ENCODE data around the gene GINS1.

Gene GINS1

GRCh38 chr20:25390538-25391528, 16.6 kb upstream of the GINS1 start, which contains the start of gene ABHD12:
Gene ABHD12, minus strand, starts transcription at chr20:25390835. Its CDS starts 132 bp downstream, at chr20:25390703.
- peak within 1 kb of the TSS; percentile 89 for H3K4me3 ChIP-seq (ENCODE audit: low read depth, low read length)
- DNase-seq (ENCODE audit: low read depth), result peak; percentile 97
- no peak for TF ChIP-seq CTCF (conservative IDR thresholded peaks at IDR 0.05; ENCODE audit: low read depth, low read length)

GRCh38 chr20:25394276-25394675, 13.2 kb upstream of the GINS1 start:
- no peak for DNase-seq (ENCODE audit: low read depth)
- H3K4me3 ChIP-seq (ENCODE audit: low read depth, low read length), result no peak overlapping the region
- no peak for TF ChIP-seq CTCF (conservative IDR thresholded peaks at IDR 0.05; ENCODE audit: low read depth, low read length)

DNA sequence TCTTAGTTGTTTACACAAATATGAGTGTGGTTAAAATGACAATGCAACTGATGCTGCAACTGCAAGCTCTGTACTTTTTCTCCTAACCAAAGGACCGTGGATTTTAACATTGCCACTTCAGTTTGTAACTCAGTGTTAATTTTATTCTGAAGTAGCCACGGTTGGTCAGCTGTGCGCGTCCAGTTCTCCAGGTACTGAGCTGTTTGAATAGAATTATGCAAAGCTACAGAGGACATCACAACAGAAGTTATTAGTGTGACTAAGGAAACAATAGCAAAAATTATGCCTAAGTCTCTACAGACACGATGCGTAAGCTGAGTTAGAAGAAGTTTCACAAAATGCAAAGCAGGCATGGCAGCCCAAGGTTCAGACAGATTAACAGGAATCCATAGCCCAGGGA, 12.5 kb upstream of the GINS1 start:
- no peak overlapping the region for H3K4me3 ChIP-seq (ENCODE audit: low read depth, low read length)
- DNase-seq (ENCODE audit: low read depth), result no peak
- no peak for TF ChIP-seq CTCF (conservative IDR thresholded peaks at IDR 0.05; ENCODE audit: low read depth, low read length)

- H3K4me3 ChIP-seq (ENCODE audit: low read depth, low read length), result no peak overlapping the region
- DNase-seq (ENCODE audit: low read depth), result no peak
- TF ChIP-seq CTCF (conservative IDR thresholded peaks at IDR 0.05; ENCODE audit: low read depth, low read length), result no peak
Measured at GRCh38 chr20:25397096-25397495, 10.4 kb upstream of the GINS1 start.

DNA sequence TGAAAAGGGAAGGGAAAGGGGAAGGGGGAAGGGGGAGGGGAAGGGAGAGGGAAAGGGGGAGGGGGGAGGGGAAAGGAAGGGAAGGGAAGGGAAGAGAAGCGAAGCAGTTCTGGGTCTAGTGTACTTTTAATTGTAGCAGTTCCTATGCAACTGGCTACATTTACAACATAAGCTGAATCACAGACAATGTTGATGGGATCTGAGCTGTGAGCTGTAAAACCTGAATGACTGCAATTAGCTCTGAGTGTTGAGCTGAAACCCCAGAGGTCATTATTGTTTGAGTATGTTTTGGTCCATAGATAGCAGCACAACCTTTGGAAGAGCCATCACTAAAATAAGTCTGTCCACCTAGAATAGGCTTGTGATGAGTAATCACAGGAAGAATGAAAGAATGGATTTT, 9.7 kb upstream of the GINS1 start:
- no peak for TF ChIP-seq CTCF (conservative IDR thresholded peaks at IDR 0.05; ENCODE audit: low read depth, low read length)
- no peak overlapping the region for H3K4me3 ChIP-seq (ENCODE audit: low read depth, low read length)
- peak; percentile 24 for DNase-seq (ENCODE audit: low read depth)

DNA sequence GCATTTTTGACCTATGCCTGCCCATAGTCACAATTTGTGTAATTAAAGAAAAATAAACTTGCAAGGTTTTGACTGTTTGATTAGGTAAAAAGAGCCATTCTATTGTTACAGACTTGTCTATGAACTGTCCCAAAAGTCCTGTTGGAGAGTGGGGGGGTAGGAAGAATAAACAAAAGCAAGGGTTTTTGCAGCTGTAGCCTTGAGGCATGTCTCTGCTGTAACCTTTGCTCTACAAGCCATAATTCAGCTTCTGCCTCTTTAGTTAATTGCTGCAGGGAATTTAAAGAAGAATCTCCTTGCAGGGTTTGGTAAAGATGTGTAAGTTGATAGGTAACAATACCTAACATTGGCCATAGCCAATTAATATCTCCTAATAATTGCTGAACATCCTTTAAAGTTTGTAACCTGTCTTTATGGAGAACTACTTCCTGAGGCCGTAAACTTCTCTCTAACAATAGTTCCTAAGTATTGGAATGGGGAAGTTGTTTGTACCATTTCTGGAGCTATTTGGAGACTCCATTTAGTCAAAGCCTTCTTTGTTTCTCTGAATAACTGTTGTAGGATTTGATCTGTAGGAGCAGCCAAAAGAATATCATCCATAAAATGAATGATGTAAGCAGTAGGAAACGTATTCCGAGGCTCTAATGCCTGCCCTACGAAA, 9.0 kb upstream of the GINS1 start:
- no peak overlapping the region for H3K4me3 ChIP-seq (ENCODE audit: low read depth, low read length)
- no peak for TF ChIP-seq CTCF (conservative IDR thresholded peaks at IDR 0.05; ENCODE audit: low read depth, low read length)
- no peak for DNase-seq (ENCODE audit: low read depth)
